GM18519 (cell line): ENCODE measurements around the gene GAS5.

Experiments used
- ATAC-seq: cut with Tn5 transposase; IDR thresholded peaks from one replicate; pipeline ENCODE4 v1.9.1; 2021; ENCODE audit warnings: mild to moderate bottlenecking, moderate library complexity; ENCODE audit not compliant: unreplicated experiment, low FRiP score

The GAS5 gene

DNA sequence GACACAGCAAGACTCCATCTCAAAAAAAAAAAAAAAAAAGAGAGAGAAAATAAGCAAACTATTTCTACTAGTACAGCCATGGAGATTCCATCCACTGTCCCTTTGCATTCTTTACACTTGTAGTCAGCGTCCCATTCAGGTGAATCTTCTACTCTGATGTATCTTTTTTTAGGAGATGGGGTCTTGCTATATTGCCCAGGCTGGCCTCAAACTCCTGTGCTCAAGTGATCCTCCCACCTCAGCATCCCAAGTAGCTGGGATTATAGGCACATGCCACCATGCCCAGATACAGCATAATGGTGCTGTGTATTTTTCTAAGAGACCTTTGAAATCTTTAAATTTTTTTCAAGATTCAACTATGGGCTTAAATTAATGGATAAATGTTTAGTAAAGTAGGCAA lies 35.0 kb downstream of the GAS5 start:
- ATAC-seq = no peak

DNA sequence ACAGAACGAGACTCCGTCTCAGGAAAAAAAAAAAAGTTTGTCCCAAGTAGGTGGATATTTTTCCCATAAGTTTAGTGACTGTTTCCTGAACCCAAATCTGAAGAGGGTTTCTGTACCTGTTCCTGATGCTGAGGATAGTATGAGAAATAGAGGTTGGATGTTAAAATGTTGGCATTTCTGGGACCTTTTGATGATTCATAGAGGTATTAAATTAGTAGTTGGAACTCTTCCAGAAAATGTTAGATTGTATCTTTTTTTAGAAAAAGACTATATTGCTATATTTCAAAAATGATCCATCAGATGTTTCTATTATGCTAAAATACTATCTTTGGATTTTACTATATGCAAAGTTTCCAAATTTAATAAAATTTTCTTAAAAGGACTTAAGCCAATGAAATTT lies 40.2 kb downstream of the GAS5 start:
- ATAC-seq = no peak

DNA sequence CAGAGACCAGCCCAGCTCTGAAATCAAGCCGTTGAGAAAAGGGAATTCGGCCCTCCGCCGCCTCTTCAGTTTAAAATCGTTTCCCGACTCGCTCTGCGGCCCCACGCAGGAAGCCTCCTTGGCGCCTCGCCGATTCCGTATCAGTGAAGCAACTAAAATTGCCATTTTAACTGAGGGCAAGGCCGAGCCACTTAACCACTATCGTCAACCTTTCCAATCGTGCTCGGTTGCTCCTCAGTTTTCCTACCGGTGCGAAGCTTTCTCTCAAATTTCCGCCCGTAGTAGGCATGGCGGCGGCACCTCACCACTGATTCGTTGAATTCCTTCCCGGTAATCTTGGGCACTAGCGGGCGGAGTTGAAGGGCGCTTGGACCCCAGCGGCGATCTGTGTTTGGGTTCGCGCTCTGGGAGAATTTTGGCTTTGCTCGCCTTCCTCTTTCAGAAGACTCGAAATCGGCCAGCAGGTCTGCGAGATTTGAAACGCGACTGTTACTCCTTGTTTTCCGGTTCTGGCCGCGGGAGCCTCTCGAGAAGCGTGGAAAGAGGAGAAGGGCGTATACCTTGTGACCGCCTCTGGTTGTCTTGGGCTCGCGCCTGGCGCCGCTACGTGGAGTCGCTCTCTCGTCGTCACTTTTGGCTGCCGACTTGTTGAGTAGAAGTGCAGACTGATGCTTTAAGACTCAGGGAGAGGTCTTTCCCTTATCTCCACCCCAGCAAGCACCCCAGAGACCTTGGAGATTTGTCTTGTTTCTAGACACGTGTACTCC lies 43.3 kb downstream of the GAS5 start, which contains the start of the genes CENPL and DARS2:
Gene CENPL, minus strand, starts transcription at position 569 of the 767 bp plus-strand sequence. CDS start 13,584 bp downstream, outside the sequence.
Gene DARS2, plus strand, starts transcription at position 359 of the 767 bp plus-strand sequence. CDS start 557 bp downstream, outside the sequence.
- ATAC-seq = peak; percentile 74

DNA sequence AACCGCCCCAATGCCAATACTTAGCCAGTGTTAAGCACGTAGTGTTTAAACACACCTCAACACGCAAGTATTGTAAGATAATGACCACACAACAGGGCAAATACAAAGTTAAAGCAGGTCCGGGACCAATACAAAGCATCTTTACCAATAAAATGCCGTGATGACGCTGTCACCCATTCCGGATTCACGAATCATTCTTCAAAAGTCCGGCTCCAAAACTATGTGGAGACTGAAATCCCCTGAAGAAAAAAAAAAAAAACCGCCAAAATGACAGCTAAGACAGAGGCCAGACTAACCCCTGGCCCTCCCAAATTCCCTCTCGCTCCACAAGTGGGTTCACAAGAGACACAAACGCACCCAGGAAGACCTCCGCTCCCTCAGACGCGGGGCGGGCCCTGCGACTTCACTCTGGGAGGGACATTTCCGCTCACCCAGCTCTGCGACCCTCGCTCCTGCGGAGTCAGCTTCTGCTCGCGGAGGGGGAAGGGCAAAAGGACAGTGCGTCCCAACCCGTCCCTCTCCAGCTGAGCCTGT lies 43.9 kb downstream of the GAS5 start:
- ATAC-seq = peak; percentile 23

DNA sequence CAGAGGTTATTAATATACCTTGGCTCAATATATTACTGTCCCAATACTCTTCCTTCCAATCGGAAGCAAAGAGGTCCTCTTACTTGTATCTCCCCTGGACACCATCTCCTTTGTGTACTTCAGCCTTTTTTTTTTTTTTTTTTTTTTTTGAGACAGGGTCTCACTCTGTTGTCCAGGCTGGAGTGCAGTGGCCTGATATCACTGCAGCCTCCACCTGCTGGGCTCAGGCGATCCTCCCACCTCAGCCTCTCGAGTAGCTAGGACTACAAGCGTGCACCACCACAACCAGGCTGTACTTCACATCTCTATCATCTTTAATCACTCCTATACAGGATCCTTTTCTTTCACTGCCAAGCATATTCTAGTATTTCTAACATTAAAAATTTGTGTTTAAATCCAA lies 46.1 kb downstream of the GAS5 start:
- ATAC-seq = no peak

DNA sequence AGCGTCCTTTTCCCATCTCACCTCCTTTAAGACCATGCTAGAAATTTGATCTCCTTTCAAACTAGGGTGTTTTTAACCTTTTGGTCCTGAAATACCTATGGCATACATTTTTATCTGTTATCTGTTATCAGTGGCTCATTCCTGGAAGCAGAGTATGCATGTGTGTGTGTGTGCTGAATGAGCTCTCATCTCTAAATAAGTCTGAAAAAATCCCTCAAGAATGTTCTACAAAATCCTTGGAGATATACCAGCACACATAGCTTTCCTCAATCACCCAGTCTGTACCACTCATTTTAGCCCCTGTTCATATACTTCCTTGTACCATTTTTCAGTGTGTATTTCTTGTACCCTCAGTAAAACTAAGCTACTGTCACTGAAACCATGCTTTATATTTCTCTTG lies 49.3 kb downstream of the GAS5 start:
- no peak for ATAC-seq
